HCT116 (cell line): ENCODE results near the gene SLC24A3. TPM values are rescaled to one million over a fixed set of nuclear protein-coding genes. Genes with fewer than 3 reads are reported as not detected.

Experiments used
- ATAC-seq: fragments of 200-7000 bp; cut with Tn5 transposase; 2 replicates; pipeline ENCODE4 v1.9.1; 2020; ENCODE audit warnings: mild to moderate bottlenecking, moderate library complexity
- BruUV-seq: library from RNA; stranded (reverse); fragments of 400-500 nt; replicated peaks from 2 replicates; lab custom pipeline; 2021; lab: Mats Ljungman, UMichigan
- CTCF ChIA-PET: fragments of 300-600 bp; sonication (Branson Sonifier 250); formaldehyde crosslinking; loops from one replicate; lab custom pipeline; 2021; ENCODE audit warnings: antibody characterized with exemption; lab: Charles Lee
- POLR2A ChIA-PET: fragments of 300-600, 350-600 bp; sonication (Branson Sonifier 250); formaldehyde crosslinking; loops from one replicate; lab custom pipeline; 2021; ENCODE audit warnings: antibody characterized with exemption; lab: Charles Lee
- RAD21 ChIA-PET, 2 experiments: fragments of 300-600 bp; sonication (Branson Sonifier 250); formaldehyde crosslinking; loops; one replicate each; lab custom pipeline; 2023; ENCODE audit warnings: low total read pairs in 2 of 2; ENCODE audit not compliant: uncharacterized antibody in 2 of 2, unreplicated experiment in 2 of 2, low non-redundant PET in 1 of 2; lab: Charles Lee
- DNase-seq: peaks from one replicate; pipeline ENCODE4 v3.0.0-alpha.2; 2010; ENCODE audit warnings: low read depth, low spot score
- H2AFZ ChIP-seq: fragments of 200-600 bp; shearing (Covaris generic), sonication (generic); 2 replicates; pipeline ENCODE4 v1.6.1; 2017; ENCODE audit warnings: low read depth, mixed run types, mixed read lengths, antibody characterized with exemption, low read length; ENCODE audit not compliant: poor library complexity, severe bottlenecking
- H3K27ac ChIP-seq: 2 replicates; pipeline ENCODE4 v1.5.1; 2012; ENCODE audit warnings: low read depth, low read length
- H3K27me3 ChIP-seq: fragments of 200-600 bp; sonication (generic); 2 replicates; pipeline ENCODE4 v1.6.1; 2016; ENCODE audit warnings: mixed run types, low read length, mixed read lengths; ENCODE audit not compliant: insufficient read depth
- H3K36me3 ChIP-seq, 2 experiments: fragments of 200-500 bp in 1 of 2; fragments of 200-600 bp in 1 of 2; sonication (Bioruptor generic) in 1 of 2; sonication (generic) in 1 of 2; 2 replicates each; pipeline versions ENCODE4 v1.5.1 to v1.6.1; 2014 to 2016; ENCODE audit warnings: low read length in 2 of 2, inconsistent platforms in 1 of 2, mixed read lengths in 1 of 2, mixed run types in 1 of 2; ENCODE audit not compliant: insufficient read depth in 2 of 2, control insufficient read depth in 1 of 2
- H3K4me1 ChIP-seq, 2 experiments: fragments of 200-600 bp in 1 of 2; sonication (generic) in 1 of 2; 2 replicates each; pipeline versions ENCODE4 v1.5.1 to v1.6.1; 2012 to 2017; ENCODE audit warnings: low read length in 2 of 2, inconsistent platforms in 1 of 2, mild to moderate bottlenecking in 1 of 2, mixed read lengths in 1 of 2, mixed run types in 1 of 2, moderate library complexity in 1 of 2; ENCODE audit not compliant: insufficient read depth in 2 of 2, control insufficient read depth in 1 of 2
- H3K4me2 ChIP-seq: fragments of 200-600 bp; sonication (generic); 2 replicates; pipeline ENCODE4 v1.6.1; 2017; ENCODE audit warnings: mixed run types, low read length, mixed read lengths
- H3K4me3 ChIP-seq, 2 experiments: fragments of 200-600 bp in 1 of 2; sonication (generic) in 1 of 2; replicated peaks in 1 of 2; 2 replicates each; pipeline ENCODE4 v1.5.1; 2011 to 2016; ENCODE audit warnings: low read length in 2 of 2, control low read depth in 1 of 2, low read depth in 1 of 2, mild to moderate bottlenecking in 1 of 2, mixed read lengths in 1 of 2, mixed run types in 1 of 2
- H3K79me2 ChIP-seq: fragments of 200-600 bp; sonication (generic); 2 replicates; pipeline ENCODE4 v1.6.1; 2017; ENCODE audit warnings: mild to moderate bottlenecking, mixed run types, low read length, moderate library complexity, mixed read lengths; ENCODE audit not compliant: insufficient read depth
- H3K9ac ChIP-seq: fragments of 200-600 bp; sonication (generic); 2 replicates; pipeline ENCODE4 v1.6.1; 2016; ENCODE audit warnings: low read length, mixed read lengths
- H3K9me2 ChIP-seq: fragments of 200-600 bp; sonication (generic), shearing (Covaris generic); 2 replicates; pipeline ENCODE4 v1.6.1; 2017; ENCODE audit warnings: mixed run types, mild to moderate bottlenecking, moderate library complexity; ENCODE audit not compliant: insufficient read depth
- H3K9me3 ChIP-seq, 2 experiments: fragments of 200-500 bp in 1 of 2; fragments of 200-600 bp in 1 of 2; sonication (Bioruptor generic) in 1 of 2; sonication (generic) in 1 of 2; 2 replicates each; pipeline ENCODE4 v1.6.1; 2014 to 2017; ENCODE audit warnings: low read length in 2 of 2, mixed read lengths in 2 of 2, inconsistent platforms in 1 of 2, low read depth in 1 of 2, mild to moderate bottlenecking in 1 of 2, mixed run types in 1 of 2, moderate library complexity in 1 of 2; ENCODE audit not compliant: control insufficient read depth in 1 of 2, insufficient read depth in 1 of 2
- H4K20me1 ChIP-seq: fragments of 200-600 bp; sonication (generic), shearing (Covaris generic); 2 replicates; pipeline ENCODE4 v1.6.1; 2017; ENCODE audit warnings: mixed run types, mild to moderate bottlenecking, moderate library complexity; ENCODE audit not compliant: insufficient read depth
- CBX3 ChIP-seq: IDR thresholded peaks from 2 replicates; pipeline ENCODE4 v1.6.1; 2012; ENCODE audit warnings: low read depth
- FOSL1 ChIP-seq: IDR thresholded peaks from 2 replicates; pipeline ENCODE4 v1.6.1; 2012; ENCODE audit warnings: low read depth
- JUND ChIP-seq: IDR thresholded peaks from 2 replicates; pipeline ENCODE4 v1.6.1; 2012
- POLR2AphosphoS5 ChIP-seq: IDR thresholded peaks from 2 replicates; pipeline ENCODE4 v1.6.1; 2011; ENCODE audit warnings: mild to moderate bottlenecking, low read depth, low read length, moderate library complexity
- SIN3A ChIP-seq: IDR thresholded peaks from 2 replicates; pipeline ENCODE4 v1.6.1; 2012; ENCODE audit warnings: low read depth
- SRF ChIP-seq: IDR thresholded peaks from 2 replicates; pipeline ENCODE4 v1.6.1; 2012; ENCODE audit warnings: low read depth
- TCF7L2 ChIP-seq: IDR thresholded peaks from 2 replicates; pipeline ENCODE4 v1.7.0; 2011; ENCODE audit warnings: borderline replicate concordance, inconsistent platforms; ENCODE audit not compliant: insufficient read depth, insufficient read length; ENCODE audit errors: extremely low read depth
- ZNF274 ChIP-seq: fragments of 200-500 bp; sonication (Bioruptor generic); IDR thresholded peaks from 2 replicates; pipeline ENCODE4 v1.6.1; 2014; ENCODE audit warnings: mild to moderate bottlenecking, low read depth, low read length, inconsistent platforms
- intact Hi-C: fragments of 100-400 bp; cut with micrococcal nuclease; formaldehyde crosslinking; loops from 2 replicates; pipeline ENCODE4 v1.10.0; 2022
- total RNA-seq: library from RNA; stranded (reverse); gene quantifications from one replicate; pipeline ENCODE4 v1.2.1, GENCODE V29; 2021; ENCODE audit not compliant: unreplicated experiment
- TF ChIP-seq, protein P1 (sequence below): IDR thresholded peaks from 2 replicates; pipeline ENCODE4 v1.6.1; 2012
- TF ChIP-seq, protein P2 (sequence below): IDR thresholded peaks from 2 replicates; pipeline ENCODE4 v1.6.1; 2012
- TF ChIP-seq, protein P3 (sequence below): IDR thresholded peaks from 2 replicates; pipeline ENCODE4 v1.6.1; 2011; ENCODE audit warnings: mild to moderate bottlenecking, low read length, moderate library complexity; ENCODE audit not compliant: insufficient replicate concordance; ENCODE audit errors: extremely low read depth
- TF ChIP-seq, protein P4 (sequence below), 3 experiments: fragments of 200-600 bp in 1 of 3; sonication (generic) in 1 of 3; IDR thresholded peaks in 2 of 3; conservative IDR thresholded peaks in 1 of 3; 2 replicates each; pipeline ENCODE4 v1.5.1; 2012 to 2017; ENCODE audit warnings: low read depth in 2 of 3, low read length in 2 of 3, antibody characterized with exemption in 1 of 3, borderline replicate concordance in 1 of 3, control low read depth in 1 of 3, mild to moderate bottlenecking in 1 of 3, mixed read lengths in 1 of 3, mixed run types in 1 of 3, moderate library complexity in 1 of 3; ENCODE audit not compliant: insufficient read depth in 1 of 3
- TF ChIP-seq, protein P5 (sequence below): IDR thresholded peaks from 2 replicates; pipeline ENCODE4 v1.6.1; 2012; ENCODE audit warnings: low read depth

SLC24A3 gene
- total RNA-seq, 1 experiment from 2014 or later: not detected

DNA sequence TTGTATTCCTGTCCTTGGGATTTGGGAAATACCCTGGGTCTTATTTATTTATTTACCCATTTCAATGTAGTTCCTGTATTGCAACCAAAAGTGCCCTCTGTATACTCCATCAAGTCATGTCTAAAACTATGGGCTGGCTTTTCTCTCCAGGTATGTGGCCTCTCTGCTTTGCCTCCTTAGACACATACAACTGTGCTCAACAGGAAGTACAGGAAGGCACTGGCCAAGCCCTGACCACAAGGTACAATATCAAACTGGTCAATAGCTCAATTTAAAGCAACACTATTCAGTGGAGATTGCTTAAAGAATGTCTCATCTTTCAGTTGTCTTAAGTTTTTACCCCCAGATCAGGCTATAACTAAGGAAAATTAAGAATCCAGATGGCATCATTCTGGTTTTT, 42.3 kb upstream of the SLC24A3 start:
- no TSS peak for BruUV-seq
- intact Hi-C loops: no loop called here
- Histone ChIP-seq H3K4me2 (no peak overlapping the region), H3K4me3 (no peak overlapping the region), H3K9me2 (no peaks in the 10 kb centered on the region), H3K27me3 (no peaks in the 10 kb centered on the region), H4K20me1 (no peaks in the 10 kb centered on the region), H3K9ac (no peak overlapping the region), H3K27ac (no peak overlapping the region), H3K79me2 (no peaks in the 10 kb centered on the region), H3K4me1 (no peaks in the 10 kb centered on the region), H2AFZ (no peak overlapping the region), H3K9me3 (no peaks in the 10 kb centered on the region; a peak in 1 of 4 replicates), H3K36me3 (no peaks in the 10 kb centered on the region)
- ATAC-seq (no peak), DNase-seq (no peak)
- ChIA-PET RAD21 (no interaction called here), POLR2A (no interaction called here), CTCF (no interaction called here)
- TF ChIP-seq, protein P1, sequence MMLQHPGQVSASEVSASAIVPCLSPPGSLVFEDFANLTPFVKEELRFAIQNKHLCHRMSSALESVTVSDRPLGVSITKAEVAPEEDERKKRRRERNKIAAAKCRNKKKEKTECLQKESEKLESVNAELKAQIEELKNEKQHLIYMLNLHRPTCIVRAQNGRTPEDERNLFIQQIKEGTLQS: no peak
- TF ChIP-seq CBX3 (no peak), POLR2AphosphoS5 (no peak), SRF (no peak), FOSL1 (no peak), ZNF274 (no peak), SIN3A (no peak), TCF7L2 (no peak), JUND (no peak)
- TF ChIP-seq, protein P2, sequence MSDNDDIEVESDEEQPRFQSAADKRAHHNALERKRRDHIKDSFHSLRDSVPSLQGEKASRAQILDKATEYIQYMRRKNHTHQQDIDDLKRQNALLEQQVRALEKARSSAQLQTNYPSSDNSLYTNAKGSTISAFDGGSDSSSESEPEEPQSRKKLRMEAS: no peak
- TF ChIP-seq, protein P3, sequence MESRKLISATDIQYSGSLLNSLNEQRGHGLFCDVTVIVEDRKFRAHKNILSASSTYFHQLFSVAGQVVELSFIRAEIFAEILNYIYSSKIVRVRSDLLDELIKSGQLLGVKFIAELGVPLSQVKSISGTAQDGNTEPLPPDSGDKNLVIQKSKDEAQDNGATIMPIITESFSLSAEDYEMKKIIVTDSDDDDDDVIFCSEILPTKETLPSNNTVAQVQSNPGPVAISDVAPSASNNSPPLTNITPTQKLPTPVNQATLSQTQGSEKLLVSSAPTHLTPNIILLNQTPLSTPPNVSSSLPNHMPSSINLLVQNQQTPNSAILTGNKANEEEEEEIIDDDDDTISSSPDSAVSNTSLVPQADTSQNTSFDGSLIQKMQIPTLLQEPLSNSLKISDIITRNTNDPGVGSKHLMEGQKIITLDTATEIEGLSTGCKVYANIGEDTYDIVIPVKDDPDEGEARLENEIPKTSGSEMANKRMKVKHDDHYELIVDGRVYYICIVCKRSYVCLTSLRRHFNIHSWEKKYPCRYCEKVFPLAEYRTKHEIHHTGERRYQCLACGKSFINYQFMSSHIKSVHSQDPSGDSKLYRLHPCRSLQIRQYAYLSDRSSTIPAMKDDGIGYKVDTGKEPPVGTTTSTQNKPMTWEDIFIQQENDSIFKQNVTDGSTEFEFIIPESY: no peak
- TF ChIP-seq, protein P4, sequence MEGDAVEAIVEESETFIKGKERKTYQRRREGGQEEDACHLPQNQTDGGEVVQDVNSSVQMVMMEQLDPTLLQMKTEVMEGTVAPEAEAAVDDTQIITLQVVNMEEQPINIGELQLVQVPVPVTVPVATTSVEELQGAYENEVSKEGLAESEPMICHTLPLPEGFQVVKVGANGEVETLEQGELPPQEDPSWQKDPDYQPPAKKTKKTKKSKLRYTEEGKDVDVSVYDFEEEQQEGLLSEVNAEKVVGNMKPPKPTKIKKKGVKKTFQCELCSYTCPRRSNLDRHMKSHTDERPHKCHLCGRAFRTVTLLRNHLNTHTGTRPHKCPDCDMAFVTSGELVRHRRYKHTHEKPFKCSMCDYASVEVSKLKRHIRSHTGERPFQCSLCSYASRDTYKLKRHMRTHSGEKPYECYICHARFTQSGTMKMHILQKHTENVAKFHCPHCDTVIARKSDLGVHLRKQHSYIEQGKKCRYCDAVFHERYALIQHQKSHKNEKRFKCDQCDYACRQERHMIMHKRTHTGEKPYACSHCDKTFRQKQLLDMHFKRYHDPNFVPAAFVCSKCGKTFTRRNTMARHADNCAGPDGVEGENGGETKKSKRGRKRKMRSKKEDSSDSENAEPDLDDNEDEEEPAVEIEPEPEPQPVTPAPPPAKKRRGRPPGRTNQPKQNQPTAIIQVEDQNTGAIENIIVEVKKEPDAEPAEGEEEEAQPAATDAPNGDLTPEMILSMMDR (IDR thresholded peaks at IDR 0.05 in 2 of 3, conservative IDR thresholded peaks at IDR 0.05 in 1 of 3; ENCODE audit: borderline replicate concordance in 1 of 3, insufficient read depth in 1 of 3, low read depth in 2 of 3, low read length in 2 of 3): no peak
- TF ChIP-seq, protein P5, sequence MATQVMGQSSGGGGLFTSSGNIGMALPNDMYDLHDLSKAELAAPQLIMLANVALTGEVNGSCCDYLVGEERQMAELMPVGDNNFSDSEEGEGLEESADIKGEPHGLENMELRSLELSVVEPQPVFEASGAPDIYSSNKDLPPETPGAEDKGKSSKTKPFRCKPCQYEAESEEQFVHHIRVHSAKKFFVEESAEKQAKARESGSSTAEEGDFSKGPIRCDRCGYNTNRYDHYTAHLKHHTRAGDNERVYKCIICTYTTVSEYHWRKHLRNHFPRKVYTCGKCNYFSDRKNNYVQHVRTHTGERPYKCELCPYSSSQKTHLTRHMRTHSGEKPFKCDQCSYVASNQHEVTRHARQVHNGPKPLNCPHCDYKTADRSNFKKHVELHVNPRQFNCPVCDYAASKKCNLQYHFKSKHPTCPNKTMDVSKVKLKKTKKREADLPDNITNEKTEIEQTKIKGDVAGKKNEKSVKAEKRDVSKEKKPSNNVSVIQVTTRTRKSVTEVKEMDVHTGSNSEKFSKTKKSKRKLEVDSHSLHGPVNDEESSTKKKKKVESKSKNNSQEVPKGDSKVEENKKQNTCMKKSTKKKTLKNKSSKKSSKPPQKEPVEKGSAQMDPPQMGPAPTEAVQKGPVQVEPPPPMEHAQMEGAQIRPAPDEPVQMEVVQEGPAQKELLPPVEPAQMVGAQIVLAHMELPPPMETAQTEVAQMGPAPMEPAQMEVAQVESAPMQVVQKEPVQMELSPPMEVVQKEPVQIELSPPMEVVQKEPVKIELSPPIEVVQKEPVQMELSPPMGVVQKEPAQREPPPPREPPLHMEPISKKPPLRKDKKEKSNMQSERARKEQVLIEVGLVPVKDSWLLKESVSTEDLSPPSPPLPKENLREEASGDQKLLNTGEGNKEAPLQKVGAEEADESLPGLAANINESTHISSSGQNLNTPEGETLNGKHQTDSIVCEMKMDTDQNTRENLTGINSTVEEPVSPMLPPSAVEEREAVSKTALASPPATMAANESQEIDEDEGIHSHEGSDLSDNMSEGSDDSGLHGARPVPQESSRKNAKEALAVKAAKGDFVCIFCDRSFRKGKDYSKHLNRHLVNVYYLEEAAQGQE: no peak
